Measurements from ENCODE around the gene MPIG6B.

MPIG6B gene

DNA sequence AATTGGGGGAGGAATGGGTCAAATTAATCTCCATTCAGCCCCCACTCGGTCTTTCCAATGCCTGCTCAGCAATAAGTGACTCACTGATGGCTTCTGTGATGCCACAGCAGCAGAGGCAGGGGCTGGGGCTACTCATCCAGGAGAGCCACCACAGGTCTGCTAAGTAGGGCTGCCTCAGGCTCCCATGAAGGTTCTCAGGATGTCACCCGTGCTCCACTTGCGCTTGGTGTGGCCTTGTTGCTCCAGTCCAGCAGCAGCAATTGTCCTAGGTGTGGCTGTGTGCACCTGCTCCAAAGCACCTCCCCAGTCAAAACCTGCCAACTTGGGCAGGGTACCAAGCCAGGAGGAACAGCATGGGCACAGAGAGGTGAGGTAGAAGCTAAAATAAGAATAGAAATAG is 1.0 kb upstream of the MPIG6B start:
- DNase-seq, result no peak

DNA sequence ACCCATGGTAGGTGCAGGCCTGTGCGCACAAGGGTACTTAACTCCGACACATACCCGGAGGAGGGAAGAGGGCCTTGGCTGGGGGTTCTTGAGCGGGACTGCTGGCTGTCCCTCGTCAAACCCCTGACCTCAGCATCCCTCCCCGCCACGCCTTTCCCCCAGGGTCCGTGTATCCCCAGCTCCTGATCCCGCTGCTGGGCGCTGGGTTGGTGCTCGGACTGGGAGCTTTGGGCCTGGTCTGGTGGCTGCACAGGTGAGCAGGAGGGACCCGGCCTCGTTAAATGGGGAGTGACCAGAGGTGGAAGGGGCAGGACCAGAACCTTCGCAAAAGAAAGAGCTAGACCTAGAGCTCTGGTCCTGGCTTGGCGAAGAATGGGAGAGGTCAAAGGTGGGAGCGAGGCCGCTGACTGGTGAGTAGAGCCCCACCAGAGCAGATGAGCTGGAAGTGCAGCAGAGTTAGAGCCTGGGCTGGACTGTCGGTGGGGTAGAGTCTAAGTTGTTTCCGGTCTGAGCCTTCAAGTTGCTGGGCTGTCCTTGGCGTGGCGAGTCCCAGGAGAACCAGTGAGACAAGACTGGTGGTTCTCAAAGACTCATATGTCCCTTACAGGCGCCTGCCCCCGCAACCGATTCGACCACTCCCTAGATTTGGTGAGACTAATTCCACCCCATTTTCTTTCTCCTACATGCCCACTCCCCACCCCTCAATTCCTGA is 963 bp downstream of the MPIG6B start:
- no peak for DNase-seq

DNA sequence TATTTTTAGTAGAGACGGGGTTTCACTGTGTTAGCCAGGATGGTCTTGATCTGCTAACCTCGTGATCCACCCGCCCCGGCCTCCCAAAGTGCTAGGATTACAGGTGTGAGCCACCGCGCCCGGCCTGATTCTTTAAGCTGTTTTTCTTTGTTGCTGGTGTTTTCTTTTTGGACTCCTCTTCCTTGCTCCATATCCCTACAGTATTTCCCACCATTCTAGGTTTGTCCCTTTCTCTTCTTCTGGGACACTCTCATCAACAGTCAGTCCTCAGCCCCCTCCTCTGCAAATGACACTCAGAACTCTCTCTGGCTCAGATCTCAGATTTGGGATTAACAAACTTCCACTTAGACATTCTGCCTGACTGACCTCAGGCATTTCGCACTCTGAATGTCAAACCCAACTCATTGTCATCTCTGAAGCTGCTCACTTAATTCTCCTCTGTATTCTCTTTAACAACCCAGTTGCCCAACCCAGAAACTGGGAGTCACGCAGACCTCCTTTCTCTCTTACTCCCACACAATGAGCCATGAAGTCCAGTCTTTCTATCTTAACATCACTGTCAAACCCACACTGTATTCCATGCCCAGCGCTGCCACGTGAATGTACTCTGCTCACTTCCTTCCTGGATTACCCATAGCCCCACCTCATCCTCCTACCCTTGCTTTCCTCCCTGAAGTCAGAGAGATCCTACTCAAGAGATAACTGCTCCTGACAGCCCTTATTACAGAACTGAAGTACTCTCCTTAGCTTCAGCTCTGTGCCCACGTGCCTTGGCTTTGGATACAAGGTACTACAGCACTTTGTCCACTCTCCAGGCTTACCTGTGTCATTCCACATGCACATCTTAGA is 2.6 kb downstream of the MPIG6B start:
- no peak for DNase-seq

DNA sequence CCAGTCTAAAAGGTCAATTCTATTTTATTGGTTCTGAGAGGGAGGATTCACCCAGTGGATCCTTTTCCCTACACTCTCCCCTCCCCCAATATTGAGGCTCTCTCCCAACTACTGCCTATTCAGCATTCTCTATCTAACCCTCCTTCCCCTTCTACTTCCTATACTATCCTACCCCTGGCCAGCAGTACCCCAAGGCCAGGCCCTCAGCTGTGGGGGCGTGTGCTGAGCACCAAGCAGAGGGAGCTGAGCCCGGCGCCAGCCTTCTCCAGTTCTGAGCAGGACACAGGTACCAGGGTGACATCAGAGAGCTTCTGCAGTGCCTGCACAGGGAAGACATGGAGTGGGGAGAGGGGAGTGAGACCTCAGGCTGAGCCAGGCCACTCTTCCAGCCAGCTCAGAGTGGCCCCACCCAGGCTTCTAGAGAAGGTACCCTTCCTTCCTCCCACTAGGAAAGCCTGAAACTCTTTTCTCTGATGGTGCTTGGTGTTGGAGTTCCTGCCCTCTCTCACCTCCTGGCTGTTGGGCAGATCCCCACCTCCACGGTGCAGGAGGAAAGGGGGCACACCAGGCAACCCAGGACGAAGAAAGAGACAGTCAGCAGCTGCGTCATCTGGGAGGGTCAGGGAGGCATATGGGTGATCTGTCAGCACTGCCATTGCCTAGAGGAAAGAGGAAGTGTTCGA is 4.0 kb downstream of the MPIG6B start:
- DNase-seq, result peak in 1 of 2 donors; percentile 11

DNA sequence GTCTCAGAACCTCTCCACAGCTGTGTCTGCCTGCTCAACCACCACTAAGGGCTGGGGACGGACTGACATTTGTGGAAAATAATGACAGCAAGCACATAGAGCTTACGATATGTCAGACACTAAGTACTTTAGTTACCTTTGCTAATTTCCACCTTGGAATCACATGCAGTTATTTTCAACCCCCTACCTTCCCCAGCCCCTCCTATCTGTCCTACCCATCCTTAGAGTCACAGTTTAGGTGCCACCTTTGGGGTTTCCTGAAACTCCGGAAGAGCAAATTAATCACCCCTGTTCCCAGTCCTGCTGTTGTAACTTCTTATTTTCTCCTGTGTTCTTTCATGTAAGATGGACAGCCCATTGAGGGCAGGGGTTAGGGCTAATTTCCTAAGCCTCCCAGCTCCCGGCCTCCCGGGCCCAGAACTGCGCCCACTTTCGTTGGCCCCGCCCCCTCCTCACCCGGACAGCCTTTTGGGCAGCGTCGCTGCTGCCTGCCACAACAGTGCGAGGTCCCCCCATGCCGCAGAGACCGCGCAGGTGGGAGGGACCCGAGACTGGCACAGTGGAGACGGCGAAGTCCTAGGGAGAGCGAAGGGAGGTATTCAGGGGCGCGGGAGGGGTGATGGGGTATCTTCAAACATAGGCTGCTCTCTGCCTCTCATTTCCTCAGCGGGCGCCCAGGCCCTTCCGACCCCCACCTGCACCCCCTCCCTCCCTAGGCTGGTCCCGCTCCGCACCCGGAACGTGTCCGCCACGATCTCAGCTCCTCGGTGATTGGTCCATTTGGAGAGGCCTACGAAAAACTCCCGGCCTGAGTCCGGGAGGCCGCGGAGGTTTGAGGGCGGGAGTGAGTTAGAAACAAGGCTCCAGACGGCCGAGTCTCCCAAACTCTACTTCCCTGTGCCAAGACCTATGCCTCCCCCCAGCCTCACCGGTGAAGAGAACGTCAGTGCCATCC is 4.8 kb downstream of the MPIG6B start:
- DNase-seq, result no peak

DNA sequence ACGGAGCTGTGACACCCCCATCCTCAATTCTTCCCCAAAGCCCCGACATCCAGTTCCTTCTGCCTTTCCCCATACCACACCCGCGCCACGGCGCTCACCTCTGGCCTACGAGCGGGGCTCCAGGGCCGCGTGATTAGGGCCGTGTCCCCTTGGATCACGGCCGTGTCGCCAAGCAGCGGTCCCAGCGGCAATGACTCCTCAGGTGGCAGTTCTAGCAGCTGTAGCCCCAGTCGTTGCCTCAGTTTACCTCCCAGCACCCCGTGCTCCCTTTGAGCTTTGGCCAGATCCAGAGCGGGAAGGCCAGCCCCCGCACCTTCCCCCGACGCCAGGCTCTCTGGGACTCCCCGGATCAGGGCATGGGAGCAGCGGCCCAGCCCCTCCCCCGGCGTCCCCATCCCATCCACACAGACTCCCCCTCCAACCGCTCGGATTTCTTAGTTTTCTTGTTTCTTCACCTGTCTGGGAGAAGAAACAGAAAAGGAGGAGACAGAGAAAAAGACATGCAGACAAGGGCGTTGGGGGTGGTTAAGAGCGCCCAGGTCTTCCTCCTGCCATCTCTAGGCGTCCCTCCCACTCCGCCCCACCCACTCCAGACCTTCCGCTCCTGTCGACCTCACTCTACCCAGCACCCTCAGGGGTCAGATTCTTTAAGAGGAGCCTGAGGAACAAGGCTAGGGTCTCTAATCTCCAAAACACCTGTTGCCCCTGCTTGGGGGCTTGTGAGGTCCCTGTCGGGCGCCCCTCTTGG is 5.8 kb downstream of the MPIG6B start, which contains the start of gene DDAH2:
TSS of gene DDAH2 (minus strand) at position 533 of the 748 bp plus-strand sequence. CDS start at position 395, 138 bp downstream.
- DNase-seq, result no peak

DNA sequence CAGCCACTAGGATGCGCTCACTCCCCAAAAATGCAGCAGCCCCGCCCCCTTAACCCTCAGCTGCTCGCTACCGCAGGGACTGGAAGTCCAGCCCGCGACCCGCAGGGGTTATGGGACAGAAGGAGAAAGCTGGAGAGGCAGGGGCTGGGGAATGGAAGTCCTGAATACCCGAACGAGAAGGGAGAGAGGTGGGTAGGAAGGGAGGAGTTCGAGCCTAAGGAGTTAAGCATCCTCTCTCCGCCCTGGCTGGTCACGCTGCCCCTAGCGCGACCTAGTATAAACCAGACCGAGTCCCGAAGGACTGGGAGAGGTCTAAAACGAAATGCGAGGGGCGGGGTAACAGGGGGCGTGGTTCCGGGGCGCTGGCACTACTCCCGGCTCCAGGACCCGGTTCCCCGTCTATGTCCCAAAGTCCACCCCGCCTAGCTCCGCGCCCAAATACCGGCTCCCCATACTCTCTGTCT is 6.4 kb downstream of the MPIG6B start:
- DNase-seq, result peak; percentile 83

DNA sequence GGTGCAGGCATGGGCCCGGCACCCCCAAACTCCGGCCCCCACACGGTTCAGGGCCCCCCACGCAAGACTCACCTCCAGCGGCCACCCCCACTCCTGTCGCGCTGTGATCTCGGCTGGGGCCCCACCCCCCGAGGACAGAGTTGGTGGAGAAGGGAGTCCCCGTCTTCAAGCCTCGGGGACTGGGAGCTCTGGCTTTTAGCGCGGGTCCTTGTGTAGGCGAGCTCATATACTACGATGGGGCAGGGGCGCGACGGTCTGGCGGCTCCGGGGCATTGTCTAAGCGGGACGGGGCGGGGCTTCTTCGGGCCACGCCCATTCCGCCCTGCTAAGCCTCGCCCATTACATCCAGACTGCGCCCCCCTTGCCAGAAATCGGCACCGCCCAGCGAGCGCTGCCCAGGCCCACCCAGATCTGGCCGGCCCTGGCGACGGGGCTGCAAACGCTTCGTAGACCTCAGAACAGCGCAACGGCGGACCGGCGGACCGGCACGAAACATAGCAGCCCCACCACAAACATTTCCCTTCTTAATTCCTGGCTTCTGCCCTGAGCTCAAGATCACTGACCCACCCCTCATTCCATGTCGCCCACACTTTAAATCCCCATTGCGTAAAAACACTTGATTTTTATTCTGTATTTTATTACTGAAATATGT is 6.9 kb downstream of the MPIG6B start:
- DNase-seq, result peak; percentile 52 to 57

DNA sequence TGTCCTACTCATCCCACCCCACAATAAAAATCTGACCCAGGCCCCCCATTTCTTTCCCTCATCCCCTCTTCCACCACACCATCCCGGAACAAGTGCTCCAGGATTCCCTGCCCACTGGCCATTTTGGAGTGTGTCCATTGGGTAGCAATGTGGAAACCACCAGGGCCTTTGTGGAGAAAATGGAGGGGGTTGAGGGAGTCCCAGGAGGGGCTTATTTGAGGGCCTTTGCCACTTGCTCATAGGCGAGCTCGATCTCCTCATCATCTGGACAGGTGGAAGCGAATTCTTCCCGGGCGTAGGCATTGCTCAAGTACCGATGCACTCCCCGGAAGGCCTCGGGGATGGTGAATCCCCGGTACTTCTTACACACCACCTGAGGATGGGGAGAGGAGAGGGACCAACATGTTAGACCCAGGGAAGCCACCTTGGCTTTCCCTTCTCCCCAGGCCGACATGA is 7.5 kb downstream of the MPIG6B start:
- DNase-seq, result no peak

DNA sequence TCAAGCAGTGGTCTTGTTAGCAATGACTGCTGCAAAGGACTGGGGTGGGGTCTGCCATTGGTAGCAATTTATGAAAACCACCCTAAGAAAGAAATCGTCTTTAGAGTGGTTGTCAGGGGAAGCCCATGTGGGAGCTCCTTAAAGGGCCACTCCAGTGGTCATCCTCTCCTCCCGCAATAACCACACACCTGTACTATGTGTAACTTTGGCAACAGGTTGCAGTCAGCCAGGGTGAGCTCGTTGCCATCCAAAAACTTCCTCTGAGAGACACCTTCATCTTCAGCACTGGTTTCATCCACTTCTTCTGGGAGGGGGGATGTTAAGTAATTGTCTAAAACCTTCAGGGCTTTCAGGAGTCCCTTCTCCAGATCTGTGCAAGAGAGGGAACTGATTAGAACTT is 8.9 kb downstream of the MPIG6B start:
- DNase-seq, result no peak

DNA sequence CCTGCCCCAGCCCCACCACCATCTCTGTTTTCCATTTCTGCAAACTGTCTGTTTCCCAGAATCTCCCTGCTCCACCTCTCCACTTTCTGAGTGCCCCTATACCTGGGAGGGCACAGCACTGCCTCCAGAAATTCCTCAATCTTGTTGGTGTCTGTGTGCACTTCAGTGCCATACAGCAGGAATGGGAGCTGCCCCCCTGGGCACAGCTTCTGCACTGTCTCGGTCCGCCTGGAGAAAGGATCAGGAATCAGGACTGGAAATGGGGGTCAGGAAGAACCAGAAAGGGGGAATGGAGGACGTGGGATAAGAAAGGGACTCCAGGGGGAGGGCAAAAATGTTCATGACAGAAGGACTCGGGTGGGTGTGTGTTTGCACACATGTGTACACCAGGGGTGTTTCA is 10.6 kb downstream of the MPIG6B start:
- DNase-seq, result no peak

DNA sequence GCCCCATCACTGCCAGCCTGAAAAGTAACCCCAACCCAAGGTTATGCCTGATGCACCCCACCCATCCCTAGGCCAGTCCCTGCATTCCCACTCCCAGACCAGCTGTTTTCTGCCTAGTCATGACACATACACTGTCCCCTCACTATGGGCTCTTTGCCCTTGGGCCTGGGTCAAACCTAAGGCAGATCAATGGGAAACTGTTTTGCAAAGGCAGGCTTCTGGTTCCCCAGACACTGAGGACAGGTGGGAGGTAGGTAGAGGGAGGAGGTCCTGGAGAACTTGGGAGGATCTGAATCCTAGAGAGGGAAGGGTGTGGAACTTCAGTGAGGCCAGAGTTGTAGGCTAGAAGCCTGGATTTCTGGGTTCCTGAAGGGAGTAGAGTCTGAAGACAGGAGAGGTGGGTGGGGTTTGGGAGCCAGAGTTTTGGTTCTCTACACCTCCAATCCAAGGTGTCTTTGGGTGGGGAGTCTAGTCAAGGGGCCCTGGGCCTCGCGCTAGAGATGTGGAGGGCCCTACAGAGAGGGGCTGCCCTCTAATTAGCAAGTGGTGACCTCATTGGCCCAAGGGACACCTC is 11.2 kb downstream of the MPIG6B start:
- no peak for DNase-seq

DNA sequence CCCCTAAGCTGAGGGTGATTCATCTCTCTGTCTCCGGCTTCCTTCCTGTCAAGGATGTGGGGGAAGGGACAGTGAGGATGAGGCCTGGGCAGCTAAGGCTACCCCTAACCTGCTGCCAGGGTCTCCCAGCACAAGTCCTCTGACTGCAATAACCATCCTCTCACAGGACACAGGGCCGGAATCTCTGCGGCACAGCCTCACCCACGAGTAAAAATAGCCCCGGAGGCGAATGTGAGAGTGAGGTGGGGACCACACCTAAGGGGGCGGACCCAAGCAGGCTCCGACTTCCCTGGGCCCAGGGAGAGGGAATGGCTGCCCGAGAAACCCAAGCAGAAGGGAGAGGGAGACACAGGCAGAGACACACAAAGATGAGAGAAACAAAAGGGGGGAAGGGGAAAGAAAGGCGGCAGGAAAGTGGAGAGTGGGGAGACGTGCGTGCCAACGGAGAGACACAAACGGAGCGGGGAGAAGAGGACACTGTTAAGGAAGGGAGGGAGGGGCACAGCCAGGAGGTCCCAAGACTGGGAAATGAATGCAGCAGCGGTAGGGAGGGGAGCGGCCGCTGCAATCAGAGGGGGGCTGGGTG is 11.7 kb downstream of the MPIG6B start:
- peak; percentile 51 to 60 for DNase-seq

DNA sequence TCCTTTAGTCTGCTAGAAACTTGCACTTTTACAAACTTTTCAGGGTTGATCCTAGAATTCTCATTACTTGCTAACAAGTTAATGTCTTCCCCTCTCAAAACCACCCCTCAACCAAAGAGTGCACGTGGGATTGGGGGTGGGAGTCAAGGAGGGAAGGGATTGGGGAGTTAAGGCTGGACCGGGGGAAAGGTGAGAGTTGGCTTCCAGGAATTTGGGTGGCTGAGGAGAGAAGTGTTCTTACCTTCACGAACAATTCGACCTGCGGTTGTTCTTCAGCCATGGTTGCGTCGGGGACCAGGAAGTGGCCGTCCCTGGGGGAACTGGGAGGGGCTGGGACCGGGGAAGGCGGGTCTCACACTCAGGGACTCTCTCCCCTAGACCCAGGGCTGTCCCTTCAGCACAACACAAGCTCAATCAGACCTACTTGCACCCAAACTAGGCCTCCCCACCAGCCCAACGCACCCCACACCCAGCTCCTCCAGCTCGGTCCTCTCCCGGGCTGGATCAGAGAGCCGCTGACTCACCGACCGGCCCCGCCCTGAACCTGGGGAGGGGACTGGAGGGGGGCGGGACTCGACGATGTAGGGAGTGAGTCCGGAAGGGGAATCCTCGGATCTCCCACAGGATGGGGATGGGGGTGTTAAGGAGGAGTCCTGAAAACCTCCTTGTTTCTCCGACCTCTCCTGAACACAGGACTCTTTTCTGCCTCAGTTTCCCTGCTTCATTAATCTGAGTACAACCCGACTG is 13.0 kb downstream of the MPIG6B start, which contains the start of gene CLIC1:
TSS of gene CLIC1 (minus strand) at position 510 of the 747 bp plus-strand sequence. CDS start at position 280, 230 bp downstream.
- DNase-seq, result peak; percentile 76 to 78

DNA sequence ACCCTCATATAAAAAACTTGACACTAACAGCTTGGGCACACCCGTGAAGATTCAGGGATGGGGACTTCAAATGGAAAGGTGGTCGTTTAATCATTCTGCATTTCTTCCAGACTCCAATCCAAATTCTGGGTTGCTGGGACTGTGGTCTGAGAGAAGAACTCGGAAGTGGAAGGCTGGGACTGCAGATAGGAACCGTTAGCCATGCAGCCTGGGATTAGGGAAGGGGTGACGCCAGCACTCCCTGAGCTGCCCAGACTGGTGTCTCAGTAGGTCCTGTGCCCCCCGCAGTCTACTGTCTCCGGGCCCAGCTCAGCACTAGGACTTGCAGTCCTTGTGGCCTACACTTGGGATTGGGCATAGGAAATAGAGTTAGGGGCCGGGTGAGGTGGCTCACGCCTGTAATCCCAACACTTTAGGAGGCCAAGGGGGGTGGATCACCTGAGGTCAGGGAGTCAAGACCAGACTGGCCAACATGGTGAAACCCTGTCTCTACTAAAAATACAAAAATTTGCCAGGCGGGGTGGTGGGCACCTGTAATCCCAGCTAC is 13.7 kb downstream of the MPIG6B start:
- no peak for DNase-seq

DNA sequence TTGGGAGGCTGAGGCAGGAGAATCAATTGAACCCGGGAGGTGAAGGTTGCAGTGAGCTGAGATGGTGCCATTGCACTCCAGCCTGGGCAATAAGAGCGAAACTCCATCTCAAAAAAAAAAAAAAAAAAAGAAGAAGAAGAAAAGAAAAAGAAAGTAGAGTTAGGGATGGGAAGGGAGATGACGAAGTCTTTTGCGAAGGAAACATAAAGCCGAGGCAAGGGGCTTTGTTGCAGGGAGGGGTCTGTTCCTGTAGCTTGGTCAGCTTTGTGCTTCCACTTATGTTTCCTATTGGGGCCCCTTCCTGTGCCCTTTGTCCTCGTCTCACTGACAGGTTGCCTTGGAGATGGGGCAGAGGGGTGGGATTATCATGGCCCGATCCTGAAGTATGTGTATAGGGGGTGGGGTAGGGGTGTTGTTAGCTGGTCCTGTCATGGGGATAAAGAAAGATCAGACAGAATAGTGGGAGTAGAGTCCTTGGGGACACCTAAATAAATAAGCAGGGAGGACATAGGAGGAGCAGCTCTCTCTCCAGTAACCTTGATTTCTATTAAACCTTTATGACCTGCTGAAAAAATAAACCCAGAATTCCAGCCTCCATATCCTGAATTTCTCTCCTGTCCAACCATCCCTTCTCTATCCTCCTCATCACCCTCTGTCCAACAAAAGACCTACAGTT is 14.3 kb downstream of the MPIG6B start:
- DNase-seq, result peak in 1 of 2 donors; percentile 4

DNA sequence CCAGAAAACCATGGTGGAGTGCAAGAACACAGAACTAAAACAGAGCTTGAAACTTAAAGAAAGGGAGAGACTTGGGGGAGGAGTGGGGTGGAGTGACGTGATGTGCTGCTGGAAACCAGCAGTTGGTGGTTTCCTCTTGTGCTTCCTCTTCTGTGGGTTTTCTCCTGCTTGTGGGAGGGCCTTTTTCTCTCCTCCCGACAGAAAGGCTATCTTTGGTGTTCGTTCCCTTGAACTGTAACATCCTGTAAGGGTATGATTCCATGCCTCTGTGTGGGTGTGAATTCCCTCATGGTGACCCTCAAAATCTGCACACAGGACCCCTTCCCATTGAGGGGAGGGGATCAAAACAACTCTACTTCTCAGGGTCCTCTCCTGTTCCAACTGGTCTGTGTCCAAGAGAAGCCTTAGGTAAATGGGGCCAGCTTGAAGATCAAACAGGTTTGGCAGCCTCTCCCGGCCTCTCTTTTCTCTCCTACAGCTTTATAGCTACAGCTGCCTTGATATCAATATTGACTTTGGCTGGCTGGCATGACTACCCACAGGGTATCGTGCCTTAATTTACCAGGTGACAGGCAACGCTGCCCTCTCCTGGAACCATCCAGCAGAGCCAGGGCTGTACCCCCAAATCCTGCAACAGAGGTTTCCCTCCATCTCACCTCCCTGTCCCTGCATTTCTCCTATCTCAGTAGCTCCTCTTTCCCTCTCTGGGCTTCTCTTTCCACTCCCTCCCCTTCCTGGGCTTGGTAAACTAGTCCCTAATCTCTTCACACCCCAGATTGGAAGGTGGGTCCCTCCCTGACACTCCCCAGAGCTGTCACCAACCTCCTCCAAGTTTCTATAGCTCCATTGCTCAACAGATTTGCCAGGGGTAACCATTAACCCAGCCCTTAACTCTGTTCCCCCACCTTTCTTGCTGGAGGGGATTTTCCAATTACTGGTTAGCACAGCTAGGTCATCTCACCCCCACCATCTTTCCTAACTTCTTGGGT is 15.1 kb downstream of the MPIG6B start:
- peak; percentile 58 to 66 for DNase-seq

Data from activated CD4-positive, alpha-beta T cell treated with anti-CD3 and anti-CD28 coated beads for 4 hours (primary cell).